WTC11 (cell line): Measurements from ENCODE around the gene WNT7A. TPM values are rescaled to one million over a fixed set of nuclear protein-coding genes. Genes with fewer than 3 reads are reported as not detected.

Experiments used
- ATAC-seq: fragments of 200-7000 bp; cut with Tn5 transposase; 2 replicates; pipeline ENCODE4 v1.10.0; 2021; ENCODE audit warnings: mild to moderate bottlenecking, moderate library complexity
- CTCF ChIA-PET: fragments of 300-600 bp; sonication (Branson Sonifier 250); formaldehyde crosslinking; loops from one replicate; lab custom pipeline; 2021; ENCODE audit warnings: antibody characterized with exemption; lab: Charles Lee
- POLR2A ChIA-PET: fragments of 350-600 bp; sonication (Branson Sonifier 250); formaldehyde crosslinking; loops from one replicate; lab custom pipeline; 2021; ENCODE audit warnings: antibody characterized with exemption; lab: Charles Lee
- DNase-seq: peaks from one replicate; pipeline ENCODE4 v3.0.0; 2021; ENCODE audit warnings: low spot score
- H3K27ac Mint-ChIP-seq: 2 replicates; pipeline ENCODE4 v1.8.0; 2021; ENCODE audit warnings: mixed read lengths
- H3K27me3 Mint-ChIP-seq: 2 replicates; pipeline ENCODE4 v1.8.0; 2021; ENCODE audit warnings: low read depth, mild to moderate bottlenecking, moderate library complexity, mixed read lengths
- H3K36me3 Mint-ChIP-seq: 2 replicates; pipeline ENCODE4 v1.8.0; 2021; ENCODE audit warnings: mixed read lengths
- H3K4me1 Mint-ChIP-seq: 2 replicates; pipeline ENCODE4 v1.8.0; 2022; ENCODE audit warnings: mixed read lengths
- H3K4me3 Mint-ChIP-seq: 2 replicates; pipeline ENCODE4 v1.8.0; 2021; ENCODE audit warnings: mild to moderate bottlenecking, moderate library complexity, mixed read lengths
- H3K9me3 Mint-ChIP-seq: 2 replicates; pipeline ENCODE4 v1.8.0; 2021; ENCODE audit warnings: mixed read lengths
- ATF2 ChIP-seq: sonication (generic); formaldehyde crosslinking; IDR thresholded peaks from 2 replicates; pipeline ENCODE4 v1.8.1; 2022; ENCODE audit warnings: low read depth, missing genetic modification reagents, borderline replicate concordance
- ETV6 ChIP-seq: sonication (generic); formaldehyde crosslinking; IDR thresholded peaks from 2 replicates; pipeline ENCODE4 v1.8.1; 2022; ENCODE audit warnings: mild to moderate bottlenecking, missing genetic modification reagents
- FOXJ3 ChIP-seq: sonication (generic); formaldehyde crosslinking; IDR thresholded peaks from 2 replicates; pipeline ENCODE4 v1.9.0; 2021; ENCODE audit warnings: missing genetic modification reagents, mild to moderate bottlenecking, borderline replicate concordance
- FOXP1 ChIP-seq: sonication (generic); formaldehyde crosslinking; IDR thresholded peaks from 2 replicates; pipeline ENCODE4 v1.8.0; 2022; ENCODE audit warnings: missing genetic modification reagents, mild to moderate bottlenecking, moderate library complexity, borderline replicate concordance
- FOXP4 ChIP-seq: sonication (generic); formaldehyde crosslinking; IDR thresholded peaks from 2 replicates; pipeline ENCODE4 v1.8.0; 2022; ENCODE audit warnings: mild to moderate bottlenecking, missing genetic modification reagents
- HMGXB4 ChIP-seq: sonication (generic); formaldehyde crosslinking; IDR thresholded peaks from 2 replicates; pipeline ENCODE4 v1.8.1; 2023; ENCODE audit warnings: mild to moderate bottlenecking, moderate library complexity, missing genetic modification reagents
- IRF2 ChIP-seq: sonication (generic); formaldehyde crosslinking; IDR thresholded peaks from 2 replicates; pipeline ENCODE4 v1.8.0; 2022; ENCODE audit warnings: low read depth, missing genetic modification reagents, borderline replicate concordance
- JUN ChIP-seq: sonication (generic); formaldehyde crosslinking; IDR thresholded peaks from 2 replicates; pipeline ENCODE4 v1.8.0; 2023; ENCODE audit warnings: mild to moderate bottlenecking, missing genetic modification reagents
- NFE2L1 ChIP-seq: sonication (generic); formaldehyde crosslinking; IDR thresholded peaks from 2 replicates; pipeline ENCODE4 v1.8.1; 2023; ENCODE audit warnings: missing genetic modification reagents
- PRDM15 ChIP-seq: sonication (generic); formaldehyde crosslinking; IDR thresholded peaks from 2 replicates; pipeline ENCODE4 v1.8.0; 2022; ENCODE audit warnings: missing genetic modification reagents
- PREB ChIP-seq: sonication (generic); formaldehyde crosslinking; IDR thresholded peaks from 2 replicates; pipeline ENCODE4 v1.8.1; 2022; ENCODE audit warnings: mild to moderate bottlenecking, missing genetic modification reagents, moderate library complexity, borderline replicate concordance
- SMAD4 ChIP-seq: sonication (generic); formaldehyde crosslinking; IDR thresholded peaks from 2 replicates; pipeline ENCODE4 v1.8.0; 2022; ENCODE audit warnings: mild to moderate bottlenecking, missing genetic modification reagents
- STAT6 ChIP-seq: sonication (generic); formaldehyde crosslinking; conservative IDR thresholded peaks from 2 replicates; pipeline ENCODE4 v1.8.1; 2023; ENCODE audit warnings: mild to moderate bottlenecking, low read depth, missing genetic modification reagents, moderate library complexity
- ZBTB21 ChIP-seq: sonication (generic); formaldehyde crosslinking; IDR thresholded peaks from 2 replicates; pipeline ENCODE4 v1.8.1; 2023; ENCODE audit warnings: mild to moderate bottlenecking, missing genetic modification reagents, borderline replicate concordance
- ZNF281 ChIP-seq: sonication (generic); formaldehyde crosslinking; IDR thresholded peaks from 2 replicates; pipeline ENCODE4 v1.8.0; 2023; ENCODE audit warnings: mild to moderate bottlenecking, missing genetic modification reagents
- ZNF317 ChIP-seq: sonication (generic); formaldehyde crosslinking; IDR thresholded peaks from 2 replicates; pipeline ENCODE4 v1.8.1; 2023; ENCODE audit warnings: low read depth, mild to moderate bottlenecking, moderate library complexity, missing genetic modification reagents, borderline replicate concordance
- ZNF396 ChIP-seq: fragments of 250-450 bp; sonication (Bioruptor Pico); IDR thresholded peaks from 2 replicates; pipeline ENCODE4 v1.8.0; 2021; ENCODE audit warnings: mild to moderate bottlenecking, moderate library complexity, borderline replicate concordance
- total RNA-seq: library from RNA; stranded (reverse); gene quantifications from 3 replicates; pipeline ENCODE4 v1.2.3, GENCODE V29; 2021

Gene WNT7A
- total RNA-seq, 1 experiment from 2014 or later, result 0.04 TPM

- TF ChIP-seq ZNF396 (CRISPR knock-in tag), result no peak
- no peak for TF ChIP-seq STAT6 (CRISPR knock-in tag)
- peak; percentile 34; the same call in 1 of the 2 replicates for TF ChIP-seq ETV6
- TF ChIP-seq HMGXB4, result 0 out of 2 replicates have a peak, but pooled peaks have one; percentile 43
Observed at GRCh38 chr3:13895155-13896105, 15.6 kb upstream of the WNT7A start (continued).

- no peak overlapping the region for H3K27ac Mint-ChIP-seq
- no peak for DNase-seq
- ChIA-PET POLR2A (interaction anchor here (2.9 kb wide), 1 partner anchor 230 kb away, joined by 17 read pairs; the partner anchor contains the start of genes CHCHD4 and TMEM43), CTCF (interaction anchor here (1.3 to 3.3 kb wide), 6 partner anchors 14 to 322 kb away, joined by 4 to 98 read pairs (median 7); partner anchors contain the start of genes CHCHD4, TMEM43 and WNT7A)
- H3K4me3 Mint-ChIP-seq, result peak overlapping the region; percentile 89
- peaks cover 13% of the 10 kb centered on the region for H3K4me1 Mint-ChIP-seq
- H3K36me3 Mint-ChIP-seq, result no peaks in the 10 kb centered on the region
- peaks cover 15% of the 10 kb centered on the region for H3K9me3 Mint-ChIP-seq
- ATAC-seq, result no peak
- peaks cover 38% of the 10 kb centered on the region for H3K27me3 Mint-ChIP-seq
- TF ChIP-seq JUN (CRISPR knock-in tag), result no peak
- TF ChIP-seq ZNF317 (CRISPR knock-in tag), result no peak
- no peak for TF ChIP-seq FOXJ3
- no peak for TF ChIP-seq ZBTB21
- no peak for TF ChIP-seq PRDM15 (CRISPR knock-in tag)
- no peak for TF ChIP-seq NFE2L1 (CRISPR knock-in tag)
- no peak for TF ChIP-seq ZNF281 (CRISPR knock-in tag)
- no peak for TF ChIP-seq FOXP4 (CRISPR knock-in tag)
- no peak for TF ChIP-seq ATF2 (CRISPR knock-in tag)
- TF ChIP-seq PREB, result no peak
- TF ChIP-seq IRF2 (CRISPR knock-in tag), result no peak
- no peak for TF ChIP-seq SMAD4 (CRISPR knock-in tag)
- TF ChIP-seq FOXP1 (CRISPR knock-in tag), result no peak; the same call in 1 of the 2 replicates
Observed at GRCh38 chr3:13894807-13895154, 14.9 kb upstream of the WNT7A start.
